BJ (cell line): Measurements from ENCODE around the gene CAMK2N2. TPM values are rescaled to one million over a fixed set of nuclear protein-coding genes. Genes with fewer than 3 reads are reported as not detected.

Source experiments
- CTCF ChIA-PET: fragments of 350-600 bp; formaldehyde crosslinking; extraction: SDS; loops from one replicate; lab custom pipeline; 2021; ENCODE audit warnings: antibody characterized with exemption, inconsistent platforms; lab: Yijun Ruan, JAX
- POLR2A ChIA-PET: fragments of 300-600 bp; sonication (Branson Sonifier 250); formaldehyde crosslinking; extraction: SDS; loops from one replicate; lab custom pipeline; 2021; ENCODE audit warnings: antibody characterized with exemption; lab: Charles Lee
- DNase-seq: peaks from one replicate; pipeline ENCODE4 v3.0.0-alpha.2; 2011; ENCODE audit warnings: low read depth
- H3K27me3 ChIP-seq: 2 replicates; pipeline ENCODE4 v1.6.0; 2011; ENCODE audit warnings: low read length; ENCODE audit not compliant: control insufficient read depth, insufficient read depth
- H3K36me3 ChIP-seq: 2 replicates; pipeline ENCODE4 v1.5.1; 2011; ENCODE audit warnings: low read length; ENCODE audit not compliant: control insufficient read depth, insufficient read depth
- H3K4me3 ChIP-seq: 2 replicates; pipeline ENCODE4 v1.5.1; 2011; ENCODE audit warnings: low read depth, mild to moderate bottlenecking, control low read depth, low read length
- polyA plus RNA-seq: library from polyadenylated mRNA; depleted of rRNA; stranded (reverse); fragments of >200 nt; gene quantifications from 2 replicates; pipeline ENCODE4 v1.2.3, GENCODE V29; 2011; rRNA removed
- small RNA-seq: library from RNA; depleted of rRNA; stranded (forward); fragments of <200 nt; gene quantifications from one replicate; pipeline ENCODE3, GENCODE V24; 2012; ENCODE audit warnings: low replicate concordance, low read depth; ENCODE audit not compliant: insufficient read length
- TF ChIP-seq, protein P1 (sequence below): IDR thresholded peaks from 2 replicates; pipeline ENCODE4 v1.5.1; 2011; ENCODE audit warnings: low read depth, mild to moderate bottlenecking, control low read depth, inconsistent platforms, low read length, moderate library complexity; ENCODE audit not compliant: insufficient read depth

Gene CAMK2N2
- polyA plus RNA-seq, 1 experiment, result 0.28 TPM

DNA sequence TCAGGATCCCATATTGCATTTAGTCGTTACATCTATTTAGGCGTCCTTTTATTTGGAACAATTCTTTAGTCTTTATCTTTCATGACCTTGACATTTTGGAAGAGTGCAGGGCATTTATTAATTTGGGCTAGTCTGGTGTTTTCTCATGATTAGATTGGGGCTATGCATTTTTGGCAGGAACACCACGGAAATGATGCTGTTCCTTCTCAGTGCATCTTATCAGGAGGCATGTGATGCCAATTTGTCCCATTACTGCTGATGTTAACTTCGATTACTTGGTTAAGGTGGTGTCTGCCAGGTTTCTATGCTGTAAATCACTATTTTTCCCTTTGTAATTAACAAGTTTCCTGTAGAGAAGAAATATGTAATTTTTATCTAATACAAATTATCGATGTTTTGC is 50.1 kb downstream of the CAMK2N2 start:
- Histone ChIP-seq H3K27me3 (peaks cover 5% of the 10 kb centered on the region; the same call in 1 of the 2 replicates), H3K4me3 (no peak overlapping the region), H3K36me3 (no peaks in the 10 kb centered on the region)
- TF ChIP-seq, protein P1, sequence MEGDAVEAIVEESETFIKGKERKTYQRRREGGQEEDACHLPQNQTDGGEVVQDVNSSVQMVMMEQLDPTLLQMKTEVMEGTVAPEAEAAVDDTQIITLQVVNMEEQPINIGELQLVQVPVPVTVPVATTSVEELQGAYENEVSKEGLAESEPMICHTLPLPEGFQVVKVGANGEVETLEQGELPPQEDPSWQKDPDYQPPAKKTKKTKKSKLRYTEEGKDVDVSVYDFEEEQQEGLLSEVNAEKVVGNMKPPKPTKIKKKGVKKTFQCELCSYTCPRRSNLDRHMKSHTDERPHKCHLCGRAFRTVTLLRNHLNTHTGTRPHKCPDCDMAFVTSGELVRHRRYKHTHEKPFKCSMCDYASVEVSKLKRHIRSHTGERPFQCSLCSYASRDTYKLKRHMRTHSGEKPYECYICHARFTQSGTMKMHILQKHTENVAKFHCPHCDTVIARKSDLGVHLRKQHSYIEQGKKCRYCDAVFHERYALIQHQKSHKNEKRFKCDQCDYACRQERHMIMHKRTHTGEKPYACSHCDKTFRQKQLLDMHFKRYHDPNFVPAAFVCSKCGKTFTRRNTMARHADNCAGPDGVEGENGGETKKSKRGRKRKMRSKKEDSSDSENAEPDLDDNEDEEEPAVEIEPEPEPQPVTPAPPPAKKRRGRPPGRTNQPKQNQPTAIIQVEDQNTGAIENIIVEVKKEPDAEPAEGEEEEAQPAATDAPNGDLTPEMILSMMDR, result no peak
- no peak for DNase-seq
- CTCF ChIA-PET, result interaction anchor here (5.2 kb wide), 1 partner anchor 16 kb away, joined by 29 read pairs; no protein-coding TSS in a partner anchor
- POLR2A ChIA-PET, result no interaction called here

Small RNA genes within 50 kb of the gene (small RNA-seq; reads per million reads assigned to genes)
- not detected for gene MIR1224

Other genes starting within 250 kb of the CAMK2N2 start
- 16.5 and 16.9 TPM in 2 replicates for gene ABCC5, start 243.7 kb downstream of the CAMK2N2 start, polyA plus RNA-seq
- not detected in 2 replicates for gene HTR3D, start 229.8 kb downstream of the CAMK2N2 start, polyA plus RNA-seq
- gene HTR3C, start 208.5 kb downstream of the CAMK2N2 start, polyA plus RNA-seq, result not detected in 2 replicates
- not detected in 2 replicates for gene HTR3E, start 164.5 kb downstream of the CAMK2N2 start, polyA plus RNA-seq
- 31.0 and 32.9 TPM in 2 replicates for gene EIF2B5, start 126.2 kb downstream of the CAMK2N2 start, polyA plus RNA-seq
- gene DVL3, start 106.2 kb downstream of the CAMK2N2 start, polyA plus RNA-seq, result 24.4 and 33.9 TPM in 2 replicates
- gene AP2M1, start 86.7 kb downstream of the CAMK2N2 start, polyA plus RNA-seq, result 1,059 and 1,761 TPM in 2 replicates
- 65.2 and 82.8 TPM in 2 replicates for gene ABCF3, start 75.4 kb downstream of the CAMK2N2 start, polyA plus RNA-seq
- not detected in 2 replicates for gene VWA5B2, start 32.0 kb downstream of the CAMK2N2 start, polyA plus RNA-seq
- 51.4 and 68.9 TPM in 2 replicates for gene ALG3, start 12.6 kb downstream of the CAMK2N2 start, polyA plus RNA-seq
- gene EEF1AKMT4, start 11.9 kb downstream of the CAMK2N2 start, polyA plus RNA-seq, result 5.6 and 7.3 TPM in 2 replicates
- gene ECE2, start 14.5 kb upstream of the CAMK2N2 start, polyA plus RNA-seq, result not detected in 2 replicates
- 262 and 330 TPM in 2 replicates for gene PSMD2, start 37.7 kb upstream of the CAMK2N2 start, polyA plus RNA-seq
- 222 and 370 TPM in 2 replicates for gene EIF4G1, start 53.1 kb upstream of the CAMK2N2 start, polyA plus RNA-seq
- gene FAM131A, start 76.0 kb upstream of the CAMK2N2 start, polyA plus RNA-seq, result 5.4 and 9.3 TPM in 2 replicates
- 1.6 and 2.6 TPM in 2 replicates for gene CLCN2, start 100.1 kb upstream of the CAMK2N2 start, polyA plus RNA-seq
- gene POLR2H, start 100.2 kb upstream of the CAMK2N2 start, polyA plus RNA-seq, result 72.0 and 93.6 TPM in 2 replicates
- 0.20 and 0.36 TPM in 2 replicates for gene THPO, start 116.7 kb upstream of the CAMK2N2 start, polyA plus RNA-seq
- gene CHRD, start 118.5 kb upstream of the CAMK2N2 start, polyA plus RNA-seq, result 0.83 and 1.5 TPM in 2 replicates